HS-5 (cell line): ENCODE data around the gene ARRDC2.
A peak's percentile ranks its signal among the peaks of the same experiment; 100 is the strongest.
"Not testable (repeated sequence)": the region's sequence is repeated elsewhere in the genome, so short reads cannot be mapped to it uniquely, and the experiment has no call there.

ENCODE experiments used
- DNase-seq: peaks from one replicate; pipeline ENCODE4 v3.0.0-alpha.2; 2012; ENCODE audit warnings: low read depth

ARRDC2 gene

GRCh38 chr19:18016209-18016910, 8.4 kb downstream of the ARRDC2 start:
- no peak for DNase-seq

- no peak for DNase-seq
These were observed 9.5 kb downstream of the ARRDC2 start for GRCh38 chr19:18017275-18018083.

GRCh38 chr19:18020212-18021085, 12.5 kb downstream of the ARRDC2 start:
- no peak for DNase-seq

GRCh38 chr19:18021121-18021755, 13.3 kb downstream of the ARRDC2 start:
- DNase-seq, result peak; percentile 34

- DNase-seq, result no peak
These were observed 15.8 kb downstream of the ARRDC2 start for GRCh38 chr19:18023622-18024251.

GRCh38 chr19:18027151-18027550, 19.2 kb downstream of the ARRDC2 start:
- no peak for DNase-seq

GRCh38 chr19:18029617-18030338, 21.8 kb downstream of the ARRDC2 start:
- no peak for DNase-seq

- not testable (repeated sequence) for DNase-seq
These were observed 23.4 kb downstream of the ARRDC2 start for GRCh38 chr19:18031401-18031800.

- DNase-seq, result not testable (repeated sequence)
These were observed 24.1 kb downstream of the ARRDC2 start for GRCh38 chr19:18032102-18032501.

GRCh38 chr19:18041054-18041453, 33.1 kb downstream of the ARRDC2 start:
- DNase-seq, result no peak

- DNase-seq, result no peak
These were observed 35.7 kb downstream of the ARRDC2 start for GRCh38 chr19:18043676-18044075.

- no peak for DNase-seq
These were observed 36.9 kb downstream of the ARRDC2 start for GRCh38 chr19:18044825-18045304.

- no peak for DNase-seq
These were observed 37.5 kb downstream of the ARRDC2 start for GRCh38 chr19:18045307-18046050.

- DNase-seq, result peak; percentile 75
These were observed 38.2 kb downstream of the ARRDC2 start for GRCh38 chr19:18046059-18046718.

- no peak for DNase-seq
These were observed 41.4 kb downstream of the ARRDC2 start for GRCh38 chr19:18049385-18049784.

GRCh38 chr19:18051887-18052286, 43.9 kb downstream of the ARRDC2 start:
- DNase-seq, result no peak

- peak; percentile 37 for DNase-seq
These were observed 45.7 kb downstream of the ARRDC2 start for GRCh38 chr19:18053576-18054219.

- no peak for DNase-seq
These were observed 48.0 kb downstream of the ARRDC2 start for GRCh38 chr19:18055967-18056366.

GRCh38 chr19:18057557-18057956, 49.6 kb downstream of the ARRDC2 start:
- no peak for DNase-seq
